ENCODE measurements around the gene CACNA1H. TPM values are rescaled to one million over a fixed set of nuclear protein-coding genes. Genes with fewer than 3 reads are reported as not detected.

CACNA1H gene
- total and polyA plus RNA-seq, 2 experiments from 2014 or later = 9.1 TPM

DNA sequence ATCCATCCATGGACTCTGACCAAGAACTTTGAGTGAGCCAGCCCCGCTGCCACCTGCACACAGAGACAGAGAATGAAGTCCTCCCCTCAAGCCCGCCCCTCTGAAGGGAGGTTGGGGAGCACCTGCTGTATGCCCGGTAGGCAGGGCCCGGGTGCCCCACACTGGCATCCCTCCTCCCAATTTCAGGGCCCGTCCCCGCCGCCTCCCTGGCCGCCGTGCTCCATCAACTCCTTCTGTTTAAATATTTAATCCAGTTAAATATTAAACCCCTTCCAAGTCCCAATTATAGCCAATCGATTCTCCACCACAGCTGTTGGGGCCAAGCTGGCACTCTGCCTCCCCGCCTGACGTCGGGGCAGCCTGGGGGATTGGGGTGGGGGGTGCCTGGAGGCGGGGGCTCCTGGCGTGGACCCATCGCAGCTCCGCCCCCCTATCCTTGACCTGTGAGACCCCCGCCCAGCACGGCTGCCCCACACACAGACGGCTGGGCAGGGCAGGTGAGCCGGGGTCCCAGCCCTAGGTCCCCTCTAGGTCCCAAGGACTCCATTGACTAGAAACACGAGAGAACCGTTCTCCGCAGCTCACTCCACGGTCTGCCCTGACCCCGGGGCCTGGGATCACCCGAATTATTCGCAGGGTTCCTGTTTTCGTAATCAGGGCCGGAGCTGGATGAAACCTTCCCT, 18.0 kb upstream of the CACNA1H start:
- DNase-seq (ENCODE audit: low spot score) = no peak
- TF ChIP-seq, protein P1, sequence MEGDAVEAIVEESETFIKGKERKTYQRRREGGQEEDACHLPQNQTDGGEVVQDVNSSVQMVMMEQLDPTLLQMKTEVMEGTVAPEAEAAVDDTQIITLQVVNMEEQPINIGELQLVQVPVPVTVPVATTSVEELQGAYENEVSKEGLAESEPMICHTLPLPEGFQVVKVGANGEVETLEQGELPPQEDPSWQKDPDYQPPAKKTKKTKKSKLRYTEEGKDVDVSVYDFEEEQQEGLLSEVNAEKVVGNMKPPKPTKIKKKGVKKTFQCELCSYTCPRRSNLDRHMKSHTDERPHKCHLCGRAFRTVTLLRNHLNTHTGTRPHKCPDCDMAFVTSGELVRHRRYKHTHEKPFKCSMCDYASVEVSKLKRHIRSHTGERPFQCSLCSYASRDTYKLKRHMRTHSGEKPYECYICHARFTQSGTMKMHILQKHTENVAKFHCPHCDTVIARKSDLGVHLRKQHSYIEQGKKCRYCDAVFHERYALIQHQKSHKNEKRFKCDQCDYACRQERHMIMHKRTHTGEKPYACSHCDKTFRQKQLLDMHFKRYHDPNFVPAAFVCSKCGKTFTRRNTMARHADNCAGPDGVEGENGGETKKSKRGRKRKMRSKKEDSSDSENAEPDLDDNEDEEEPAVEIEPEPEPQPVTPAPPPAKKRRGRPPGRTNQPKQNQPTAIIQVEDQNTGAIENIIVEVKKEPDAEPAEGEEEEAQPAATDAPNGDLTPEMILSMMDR (IDR thresholded peaks at IDR 0.05; ENCODE audit: poor library complexity) = no peak
- TF ChIP-seq EZH2phosphoT487 (IDR thresholded peaks at IDR 0.05; ENCODE audit: low read depth, severe bottlenecking, unreplicated experiment) (no peak), EZH2 (IDR thresholded peaks at IDR 0.05; ENCODE audit: borderline replicate concordance) (no peak)

DNA sequence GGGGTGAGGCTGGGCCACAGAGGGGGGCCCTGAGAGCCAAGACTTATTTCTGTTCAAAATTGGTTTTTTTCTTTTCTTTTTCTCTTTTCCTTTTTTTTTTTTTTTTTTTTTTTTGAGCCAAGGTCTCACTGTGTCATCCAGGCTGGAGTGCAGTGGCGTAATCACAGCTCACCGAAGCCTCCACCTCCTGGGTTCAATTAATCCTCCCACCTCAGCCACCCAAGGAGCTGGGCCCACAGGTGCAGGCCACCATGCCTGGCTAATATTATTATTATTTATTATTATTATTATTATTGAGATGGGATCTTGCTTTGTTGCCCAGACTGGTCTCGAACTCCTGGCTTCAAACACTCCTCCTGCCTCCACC, 17.5 kb upstream of the CACNA1H start:
- no peaks in the 10 kb centered on the region for H3K4me1 ChIP-seq (ENCODE audit: insufficient read depth)
- DNase-seq (ENCODE audit: low spot score) = no peak
- H3K9me2 ChIP-seq (replicated peaks; ENCODE audit: insufficient read depth) = no peaks in the 10 kb centered on the region
- no peak for TF ChIP-seq EZH2 (IDR thresholded peaks at IDR 0.05; ENCODE audit: borderline replicate concordance)
- TF ChIP-seq, protein P1 (IDR thresholded peaks at IDR 0.05; ENCODE audit: poor library complexity) = no peak
- WGBS (ENCODE audit: low lambda C conversion rate, missing lambda C conversion rate) = 85% methylated on average over 3 of the region's 3 CpGs
- no peaks in the 10 kb centered on the region for H3K79me2 ChIP-seq
- no peak overlapping the region for H2AFZ ChIP-seq
- H3K36me3 ChIP-seq (replicated peaks; ENCODE audit: insufficient read depth, low read depth) = no peaks in the 10 kb centered on the region
- no peak overlapping the region for H3K4me3 ChIP-seq
- H3K9me3 ChIP-seq (ENCODE audit: low read depth) = no peaks in the 10 kb centered on the region
- H4K20me1 ChIP-seq (ENCODE audit: insufficient read depth, poor library complexity, severe bottlenecking) = no peaks in the 10 kb centered on the region
- no peak overlapping the region for H3K27ac ChIP-seq
- no peak overlapping the region for H3K4me2 ChIP-seq
- no peaks in the 10 kb centered on the region for H3K27me3 ChIP-seq

More for the DNA sequence above, 18.0 kb upstream of the CACNA1H start:
- Histone ChIP-seq H3K4me3 (no peak overlapping the region), H3K9me2 (replicated peaks; ENCODE audit: insufficient read depth) (no peaks in the 10 kb centered on the region), H3K4me2 (no peak overlapping the region), H3K9me3 (ENCODE audit: low read depth) (no peaks in the 10 kb centered on the region), H4K20me1 (ENCODE audit: insufficient read depth, poor library complexity, severe bottlenecking) (no peaks in the 10 kb centered on the region), H3K4me1 (ENCODE audit: insufficient read depth) (no peaks in the 10 kb centered on the region), H3K27ac (no peak overlapping the region), H2AFZ (no peak overlapping the region), H3K79me2 (no peaks in the 10 kb centered on the region), H3K27me3 (no peaks in the 10 kb centered on the region), H3K36me3 (replicated peaks; ENCODE audit: insufficient read depth, low read depth) (no peaks in the 10 kb centered on the region)
- 72% methylated on average over 22 of the region's 30 CpGs for WGBS (ENCODE audit: low lambda C conversion rate, missing lambda C conversion rate)

DNA sequence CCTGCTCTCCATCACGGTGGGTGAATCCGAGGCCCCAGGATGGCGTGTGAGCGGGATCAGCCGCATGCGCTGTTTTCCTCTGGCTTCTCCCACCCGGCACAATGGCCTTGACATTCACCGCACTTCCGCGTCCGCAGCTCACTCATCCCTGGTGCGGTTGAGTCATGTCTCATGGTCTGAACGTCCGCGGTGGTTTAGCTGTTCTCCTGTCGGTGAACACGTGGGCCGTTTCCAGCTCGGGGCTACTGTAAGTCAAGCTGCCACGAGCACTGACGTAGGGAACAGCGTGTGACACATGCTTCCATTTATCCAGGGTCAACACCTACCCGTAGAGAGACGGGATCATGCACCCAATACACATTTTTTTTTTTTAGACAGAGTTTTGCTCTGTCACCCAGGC, 15.3 kb upstream of the CACNA1H start:
- no peak for DNase-seq (ENCODE audit: low spot score)
- TF ChIP-seq EZH2phosphoT487 (IDR thresholded peaks at IDR 0.05; ENCODE audit: low read depth, severe bottlenecking, unreplicated experiment) (no peak), EZH2 (IDR thresholded peaks at IDR 0.05; ENCODE audit: borderline replicate concordance) (no peak)
- TF ChIP-seq, protein P1 (IDR thresholded peaks at IDR 0.05; ENCODE audit: poor library complexity) = no peak
- Histone ChIP-seq H2AFZ (no peak overlapping the region), H3K27ac (no peak overlapping the region), H3K4me2 (no peak overlapping the region), H3K9me3 (ENCODE audit: low read depth) (no peaks in the 10 kb centered on the region), H4K20me1 (ENCODE audit: insufficient read depth, poor library complexity, severe bottlenecking) (no peaks in the 10 kb centered on the region), H3K4me3 (no peak overlapping the region), H3K79me2 (no peaks in the 10 kb centered on the region), H3K27me3 (no peaks in the 10 kb centered on the region), H3K9me2 (replicated peaks; ENCODE audit: insufficient read depth) (no peaks in the 10 kb centered on the region), H3K36me3 (replicated peaks; ENCODE audit: insufficient read depth, low read depth) (no peaks in the 10 kb centered on the region), H3K4me1 (ENCODE audit: insufficient read depth) (no peaks in the 10 kb centered on the region)
- WGBS (ENCODE audit: low lambda C conversion rate, missing lambda C conversion rate) = 86% methylated on average over 23 of the region's 24 CpGs
